Measurements from ENCODE around the gene BID.

DNA sequence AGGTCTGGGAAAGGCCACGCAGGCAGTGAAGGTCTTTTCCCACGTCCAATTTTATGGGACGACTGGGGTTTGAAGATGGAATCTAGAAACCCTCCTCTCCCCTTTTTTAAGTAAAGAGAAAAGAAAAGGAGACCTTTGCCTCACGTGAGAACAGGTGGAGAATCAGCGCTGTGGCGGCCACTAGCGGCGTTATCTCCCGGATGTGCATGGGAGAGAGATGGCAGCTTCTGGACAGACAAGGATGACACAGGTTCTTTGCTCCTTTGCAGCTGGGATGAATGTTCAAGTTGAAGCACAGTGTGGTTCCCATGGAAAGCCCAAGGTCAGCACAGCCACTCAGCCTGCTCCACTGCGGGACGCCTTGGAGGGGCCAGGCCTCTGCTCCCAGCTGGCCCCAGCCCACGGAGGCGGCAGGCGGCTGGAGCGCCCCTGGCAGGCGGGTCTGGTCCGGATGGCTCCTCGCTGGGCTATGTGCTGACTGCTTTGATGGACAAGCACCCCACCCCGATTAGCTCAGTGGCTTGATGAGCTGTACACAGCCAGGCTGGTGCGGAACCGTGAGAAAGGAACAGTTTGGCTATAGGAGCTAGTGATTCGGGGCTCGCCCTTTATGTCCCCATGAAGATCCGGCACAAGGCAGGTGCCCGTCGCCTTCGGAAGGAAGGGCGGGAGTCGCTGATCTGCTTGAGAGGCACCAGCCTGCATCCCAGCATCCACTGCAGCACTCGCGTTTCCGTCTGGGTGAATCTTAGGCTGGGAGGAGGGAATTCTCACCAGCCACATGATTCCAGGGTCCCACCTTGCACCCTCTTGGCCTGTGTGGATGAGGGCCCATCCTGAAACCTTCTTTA lies 14.5 kb upstream of the BID start:
- TF ChIP-seq GATA3 (IDR thresholded peaks at IDR 0.05; ENCODE audit: low read depth, low read length) (no peak), GATA2 (IDR thresholded peaks at IDR 0.05; ENCODE audit: low read depth, low read length) (no peak)
